Keratinocyte (primary cell): ENCODE data around the gene NOTUM.

ENCODE experiments used
- EZH2 ChIP-seq: IDR thresholded peaks from one replicate; pipeline ENCODE4 v1.6.1; 2012; ENCODE audit warnings: inconsistent platforms, mild to moderate bottlenecking, low read length, moderate library complexity
- TF ChIP-seq, protein P1 (sequence below), 3 experiments: IDR thresholded peaks in 1 of 3; conservative IDR thresholded peaks in 1 of 3; optimal IDR thresholded peaks in 1 of 3; 2 replicates in 2 of 3; 3 replicates in 1 of 3; pipeline versions ENCODE3 to v1.5.1; 2011; ENCODE audit warnings: low read length in 3 of 3, mild to moderate bottlenecking in 3 of 3, moderate library complexity in 2 of 3, control low read depth in 1 of 3, inconsistent platforms in 1 of 3; ENCODE audit not compliant: insufficient read depth in 2 of 3; ENCODE audit errors: extremely low read depth in 1 of 3

DNA sequence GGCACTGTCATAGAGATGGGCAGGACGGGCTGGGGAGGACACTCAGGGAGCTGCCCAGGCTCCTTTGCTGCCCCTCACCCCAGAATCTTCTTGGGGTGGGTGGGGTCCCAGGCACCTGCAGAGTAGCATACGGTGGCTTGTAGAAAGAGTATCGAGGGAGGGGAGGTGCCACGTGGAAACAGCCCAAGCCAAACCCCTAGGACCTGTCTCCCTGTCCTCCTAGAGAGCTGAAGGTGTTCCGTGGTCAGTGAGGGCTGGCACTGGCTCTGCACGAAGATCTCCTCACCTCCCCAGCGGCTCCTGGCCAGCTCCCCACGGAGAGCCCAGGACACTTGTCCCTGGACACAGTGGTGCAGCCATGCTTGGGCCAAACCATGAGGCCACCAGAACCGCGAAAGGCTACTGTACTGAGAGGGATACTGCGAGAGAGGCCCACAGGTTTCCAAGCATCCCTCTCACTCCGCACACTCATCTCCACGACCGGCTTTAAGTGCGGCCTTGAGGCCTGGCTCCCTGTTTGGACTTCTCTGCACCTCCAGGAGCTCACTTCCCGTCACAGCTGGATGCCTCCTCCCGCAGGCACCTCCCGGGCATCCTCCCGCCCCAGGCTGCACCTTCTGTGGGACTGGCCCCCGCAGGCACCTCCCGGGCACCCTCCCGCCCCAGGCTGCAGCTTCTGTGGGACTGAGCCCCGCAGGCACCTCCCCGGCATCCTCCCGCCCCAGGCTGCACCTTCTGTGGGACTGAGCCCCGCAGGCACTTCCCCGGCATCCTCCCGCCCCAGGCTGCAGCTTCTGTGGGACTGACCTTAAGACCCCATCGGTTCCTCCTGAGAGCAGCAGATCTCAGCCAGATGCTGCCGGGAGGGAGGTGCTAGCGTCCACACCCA is 31.5 kb downstream of the NOTUM start:
- TF ChIP-seq, protein P1, sequence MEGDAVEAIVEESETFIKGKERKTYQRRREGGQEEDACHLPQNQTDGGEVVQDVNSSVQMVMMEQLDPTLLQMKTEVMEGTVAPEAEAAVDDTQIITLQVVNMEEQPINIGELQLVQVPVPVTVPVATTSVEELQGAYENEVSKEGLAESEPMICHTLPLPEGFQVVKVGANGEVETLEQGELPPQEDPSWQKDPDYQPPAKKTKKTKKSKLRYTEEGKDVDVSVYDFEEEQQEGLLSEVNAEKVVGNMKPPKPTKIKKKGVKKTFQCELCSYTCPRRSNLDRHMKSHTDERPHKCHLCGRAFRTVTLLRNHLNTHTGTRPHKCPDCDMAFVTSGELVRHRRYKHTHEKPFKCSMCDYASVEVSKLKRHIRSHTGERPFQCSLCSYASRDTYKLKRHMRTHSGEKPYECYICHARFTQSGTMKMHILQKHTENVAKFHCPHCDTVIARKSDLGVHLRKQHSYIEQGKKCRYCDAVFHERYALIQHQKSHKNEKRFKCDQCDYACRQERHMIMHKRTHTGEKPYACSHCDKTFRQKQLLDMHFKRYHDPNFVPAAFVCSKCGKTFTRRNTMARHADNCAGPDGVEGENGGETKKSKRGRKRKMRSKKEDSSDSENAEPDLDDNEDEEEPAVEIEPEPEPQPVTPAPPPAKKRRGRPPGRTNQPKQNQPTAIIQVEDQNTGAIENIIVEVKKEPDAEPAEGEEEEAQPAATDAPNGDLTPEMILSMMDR (optimal IDR thresholded peaks at IDR 0.05 in 1 of 3, IDR thresholded peaks at IDR 0.05 in 1 of 3, conservative IDR thresholded peaks at IDR 0.05 in 1 of 3; ENCODE audit: extremely low read depth in 1 of 3, insufficient read depth in 2 of 3, low read length in 3 of 3) = no peak
- TF ChIP-seq EZH2 = no peak
